Measurements from ENCODE around the gene PILRA. TPM values are rescaled to one million over a fixed set of nuclear protein-coding genes. Genes with fewer than 3 reads are reported as not detected.
A peak's percentile ranks its signal among the peaks of the same experiment; 100 is the strongest.

Gene PILRA
- total RNA-seq (2013; cell fraction: nucleolus; rRNA removed), result 51.4 and 53.5 TPM in 2 replicates
- total RNA-seq (2014; rRNA removed) (9.0 and 10.1 TPM in 2 replicates), total RNA-seq (2014; rRNA removed; fragmentation: Illumina TruSeq; extraction: Trizol) (10.8 and 11.1 TPM in 2 replicates), total RNA-seq (2021) (7.0 and 7.5 TPM in 2 replicates), polyA plus RNA-seq (2011; rRNA removed) (30.2 and 43.3 TPM in 2 replicates), polyA plus RNA-seq (2014; fragmentation: Illumina TruSeq; extraction: Trizol) (12.0 and 14.2 TPM in 2 replicates), polyA plus RNA-seq (2014; fragmentation: Nextera tagmentation; extraction: Ambion mirVana) (10 to 100 TPM; 12.2 to 13.5 TPM), polyA plus RNA-seq (2014; rRNA removed) (12.7 and 15.2 TPM in 2 replicates), polyA plus RNA-seq (2016; fragmentation: Nextera tagmentation; extraction: Ambion mirVana) (1 to 10 TPM; 6.6 to 7.2 TPM), polyA minus RNA-seq (2011; rRNA and poly(A)+ RNA removed) (37.6 and 58.1 TPM in 2 replicates), Bru-seq, nascent RNA (percentile 80 among the genes with signal in this experiment), BruChase-seq, experiment 1, labeled RNA remaining after a 6-hour chase (percentile 84 among the genes with signal in this experiment), BruChase-seq, experiment 2, labeled RNA remaining after a 2-hour chase (percentile 75 among the genes with signal in this experiment)
- 2.1 TPM for polyA plus RNA-seq (2011; ENCODE audit: low read depth)
- 77.4 and 79.8 TPM in 2 replicates for polyA plus RNA-seq (2011; cell fraction: cytosol; rRNA removed)
- polyA plus RNA-seq (2011; cell fraction: nucleus; rRNA removed), result 35.6 and 39.5 TPM in 2 replicates
- polyA plus RNA-seq (2012), result 4.9 and 7.0 TPM in 2 replicates
- 8.8 and 9.1 TPM in 2 replicates for polyA minus RNA-seq (2011; cell fraction: cytosol; rRNA and poly(A)+ RNA removed)
- 28.2 and 40.5 TPM in 2 replicates for polyA minus RNA-seq (2011; cell fraction: nucleus; rRNA and poly(A)+ RNA removed)
- long read RNA-seq, experiment 1, partial matches to known transcripts, result 13 of 16 reads
- long read RNA-seq, experiment 1, other reads (novel, unspliced or antisense), result 3 of 16 reads
- long read RNA-seq, experiment 2, partial matches to known transcripts, result 22 of 27 reads
- long read RNA-seq, experiment 2, other reads (novel, unspliced or antisense), result 5 of 27 reads

GRCh38 chr7:100373261-100373831, at the start of gene PILRA:
TSS of gene PILRA (plus strand) at chr7:100373487. CDS start at chr7:100373657, 170 bp downstream.
- FAIRE-seq, result no peak
- no peaks in the 10 kb centered on the region for H3K27me3 ChIP-seq (replicated peaks in 1 of 2; ENCODE audit: control insufficient read depth in 2 of 2, insufficient read depth in 2 of 2, low read length in 1 of 2)
- no TSS peak for BruUV-seq (replicated peaks)
- peak within 1 kb of the TSS; percentile 30 for H2AFZ ChIP-seq (ENCODE audit: control insufficient read depth, low read depth, low read length)
- no peak for ATAC-seq
- H3K36me3 ChIP-seq (ENCODE audit: control insufficient read depth in 2 of 2, insufficient read depth in 2 of 2, low read length in 1 of 2), result no peaks in the 10 kb centered on the region
- WGBS (ENCODE audit: insufficient coverage, insufficient replicate concordance, low lambda C conversion rate, missing lambda C conversion rate), result 59% methylated on average over 12 of the region's 12 CpGs
- H3K27ac ChIP-seq (ENCODE audit: control insufficient read depth, insufficient read depth), result peak within 1 kb of the TSS; percentile 78
- SMC1A ChIA-PET (ENCODE audit: uncharacterized antibody, unreplicated experiment), result interaction anchor here (1.2 to 3.9 kb wide), 8 partner anchors 8 to 55 kb away, joined by 3 to 65 read pairs (median 14); partner anchors contain the start of gene ZCWPW1
- DNase-seq (ENCODE audit: low read depth, low spot score), result no peak
- CTCF ChIA-PET, result interaction anchor here (0.6 to 10.0 kb wide), 13 partner anchors 8 to 171 kb away, joined by 3 to 134 read pairs (median 6); partner anchors contain the start of genes TSC22D4 and ZCWPW1
- intact Hi-C loops (cut with micrococcal nuclease; ENCODE audit: unreplicated experiment) (no loop called here), in situ Hi-C loops (cut with MboI) (no loop called here)
- peak within 1 kb of the TSS; percentile 61 for H3K4me3 ChIP-seq
- peaks cover 21% of the 10 kb centered on the region for H3K79me2 ChIP-seq (ENCODE audit: control insufficient read depth, insufficient read depth, low read length)
- H4K20me1 ChIP-seq (ENCODE audit: control insufficient read depth, insufficient read depth), result no peaks in the 10 kb centered on the region
- H3K4me2 ChIP-seq (ENCODE audit: control insufficient read depth, insufficient read depth), result peak within 1 kb of the TSS; percentile 82
- H3K9me3 ChIP-seq (replicated peaks; ENCODE audit: control insufficient read depth, insufficient read depth, low read length), result no peaks in the 10 kb centered on the region
- peak within 1 kb of the TSS; percentile 80 for H3K9ac ChIP-seq (ENCODE audit: control insufficient read depth, insufficient read depth, low read length)
- POLR2A ChIA-PET, result interaction anchor here (0.8 to 2.5 kb wide), 2 partner anchors 50 to 55 kb away, joined by 3 to 15 read pairs; partner anchors contain the start of gene ZCWPW1
- RAD21 ChIA-PET (ENCODE audit: unreplicated experiment), result interaction anchor here (1.2 to 4.8 kb wide), 13 partner anchors 8 to 186 kb away, joined by 4 to 89 read pairs (median 10); partner anchors contain the start of genes MEPCE, TSC22D4 and ZCWPW1
- H3K4me1 ChIP-seq (ENCODE audit: control insufficient read depth, insufficient read depth, low read length), result peaks cover 40% of the 10 kb centered on the region
- TF ChIP-seq SUPT20H (IDR thresholded peaks at IDR 0.05; ENCODE audit: borderline replicate concordance, control insufficient read depth, low read depth, low read length) (no peak), NFIC (IDR thresholded peaks at IDR 0.05; ENCODE audit: low read depth, low read length) (no peak), SMC3 (IDR thresholded peaks at IDR 0.05; ENCODE audit: borderline replicate concordance, low read length) (no peak), SMAD5 (IDR thresholded peaks at IDR 0.05; ENCODE audit: low read depth) (no peak), MTA3 (IDR thresholded peaks at IDR 0.05; ENCODE audit: borderline replicate concordance, low read length) (no peak), MEF2B (IDR thresholded peaks at IDR 0.05; ENCODE audit: partially characterized antibody, poor library complexity, severe bottlenecking) (no peak), STAT1 (conservative IDR thresholded peaks at IDR 0.05) (no peak), BCL11A (IDR thresholded peaks at IDR 0.05; ENCODE audit: low read depth, low read length) (no peak), SPI1 (IDR thresholded peaks at IDR 0.05; ENCODE audit: borderline replicate concordance, insufficient read depth, low read depth, low read length) (no peak), ZNF207 (IDR thresholded peaks at IDR 0.05; ENCODE audit: borderline replicate concordance) (no peak), FOXK2 (IDR thresholded peaks at IDR 0.05) (no peak), HCFC1 (IDR thresholded peaks at IDR 0.05; ENCODE audit: low read length) (no peak), RAD51 (IDR thresholded peaks at IDR 0.05) (no peak), NR2C2 (IDR thresholded peaks at IDR 0.05; ENCODE audit: borderline replicate concordance, control insufficient read depth, insufficient read length, low read depth) (no peak)
- TF ChIP-seq, protein P1, sequence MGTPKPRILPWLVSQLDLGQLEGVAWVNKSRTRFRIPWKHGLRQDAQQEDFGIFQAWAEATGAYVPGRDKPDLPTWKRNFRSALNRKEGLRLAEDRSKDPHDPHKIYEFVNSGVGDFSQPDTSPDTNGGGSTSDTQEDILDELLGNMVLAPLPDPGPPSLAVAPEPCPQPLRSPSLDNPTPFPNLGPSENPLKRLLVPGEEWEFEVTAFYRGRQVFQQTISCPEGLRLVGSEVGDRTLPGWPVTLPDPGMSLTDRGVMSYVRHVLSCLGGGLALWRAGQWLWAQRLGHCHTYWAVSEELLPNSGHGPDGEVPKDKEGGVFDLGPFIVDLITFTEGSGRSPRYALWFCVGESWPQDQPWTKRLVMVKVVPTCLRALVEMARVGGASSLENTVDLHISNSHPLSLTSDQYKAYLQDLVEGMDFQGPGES (IDR thresholded peaks at IDR 0.05), result no peak
- TF ChIP-seq, protein P2, sequence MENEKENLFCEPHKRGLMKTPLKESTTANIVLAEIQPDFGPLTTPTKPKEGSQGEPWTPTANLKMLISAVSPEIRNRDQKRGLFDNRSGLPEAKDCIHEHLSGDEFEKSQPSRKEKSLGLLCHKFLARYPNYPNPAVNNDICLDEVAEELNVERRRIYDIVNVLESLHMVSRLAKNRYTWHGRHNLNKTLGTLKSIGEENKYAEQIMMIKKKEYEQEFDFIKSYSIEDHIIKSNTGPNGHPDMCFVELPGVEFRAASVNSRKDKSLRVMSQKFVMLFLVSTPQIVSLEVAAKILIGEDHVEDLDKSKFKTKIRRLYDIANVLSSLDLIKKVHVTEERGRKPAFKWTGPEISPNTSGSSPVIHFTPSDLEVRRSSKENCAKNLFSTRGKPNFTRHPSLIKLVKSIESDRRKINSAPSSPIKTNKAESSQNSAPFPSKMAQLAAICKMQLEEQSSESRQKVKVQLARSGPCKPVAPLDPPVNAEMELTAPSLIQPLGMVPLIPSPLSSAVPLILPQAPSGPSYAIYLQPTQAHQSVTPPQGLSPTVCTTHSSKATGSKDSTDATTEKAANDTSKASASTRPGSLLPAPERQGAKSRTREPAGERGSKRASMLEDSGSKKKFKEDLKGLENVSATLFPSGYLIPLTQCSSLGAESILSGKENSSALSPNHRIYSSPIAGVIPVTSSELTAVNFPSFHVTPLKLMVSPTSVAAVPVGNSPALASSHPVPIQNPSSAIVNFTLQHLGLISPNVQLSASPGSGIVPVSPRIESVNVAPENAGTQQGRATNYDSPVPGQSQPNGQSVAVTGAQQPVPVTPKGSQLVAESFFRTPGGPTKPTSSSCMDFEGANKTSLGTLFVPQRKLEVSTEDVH (IDR thresholded peaks at IDR 0.05; ENCODE audit: low read depth, partially characterized antibody), result no peak
- TF ChIP-seq, protein P3, sequence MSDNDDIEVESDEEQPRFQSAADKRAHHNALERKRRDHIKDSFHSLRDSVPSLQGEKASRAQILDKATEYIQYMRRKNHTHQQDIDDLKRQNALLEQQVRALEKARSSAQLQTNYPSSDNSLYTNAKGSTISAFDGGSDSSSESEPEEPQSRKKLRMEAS (IDR thresholded peaks at IDR 0.05; ENCODE audit: low read depth, low read length), result no peak
